ENCODE data around the gene CYP4F22. TPM values are rescaled to one million over a fixed set of nuclear protein-coding genes. Genes with fewer than 3 reads are reported as not detected.

The CYP4F22 gene
- total and polyA plus RNA-seq, 4 donors: 0.07 to 0.18 TPM; not detected in 2

DNA sequence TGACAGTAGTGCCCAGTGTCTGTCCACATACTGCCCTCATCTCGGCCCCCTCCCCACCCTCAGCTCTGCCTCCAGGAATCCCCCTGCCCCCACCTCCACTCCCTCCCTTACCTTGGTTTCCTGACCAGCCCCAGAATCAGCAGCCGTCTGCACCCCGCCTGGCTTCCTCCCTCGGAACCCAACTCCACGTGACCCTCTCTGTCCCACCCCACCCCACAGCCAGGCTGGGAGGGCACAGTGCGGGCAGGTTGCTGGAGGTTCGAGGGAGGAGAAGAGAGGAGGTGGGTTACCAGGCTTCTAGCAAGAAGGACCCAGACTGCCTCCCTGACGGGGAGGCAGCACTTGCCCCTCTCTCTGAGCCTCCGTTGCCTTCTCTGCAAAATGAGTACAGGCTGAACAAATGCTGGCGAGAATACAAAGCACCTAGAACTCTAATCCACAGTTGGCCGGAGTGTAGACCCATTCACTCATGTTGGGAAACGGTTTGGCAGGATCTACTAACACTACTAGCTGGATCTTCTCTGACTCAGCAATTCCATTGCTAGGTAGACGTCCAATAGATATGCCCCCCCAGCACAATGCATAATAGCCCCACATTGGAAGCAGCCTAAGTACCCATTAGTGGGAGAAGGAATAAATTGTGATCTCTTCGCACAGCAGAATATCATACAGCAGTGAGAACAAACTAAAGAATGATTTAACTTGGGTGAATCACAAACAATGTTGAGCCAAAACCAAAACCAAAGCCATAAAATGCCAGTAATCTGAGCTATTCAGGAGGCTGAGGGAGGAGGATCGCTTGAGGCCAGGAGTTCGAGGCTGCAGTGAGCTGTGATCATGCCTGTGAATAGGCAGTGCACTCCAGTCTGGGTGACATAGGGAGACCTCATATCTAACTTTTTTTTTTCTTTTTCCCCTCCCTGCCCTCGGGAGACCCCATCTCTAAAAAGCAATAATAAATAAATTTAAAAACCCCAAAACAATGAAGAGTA, 43.6 kb upstream of the CYP4F22 start, which contains the start of gene RASAL3:
Gene RASAL3 (minus strand): TSS at position 151 of the 992 bp plus-strand sequence. CDS start 186 bp downstream, outside the sequence.
- peaks cover 0 to 4% (median 0%) of the 10 kb centered on the region in 4 donors for H3K9me3 ChIP-seq (ENCODE audit: control insufficient read depth in 4 of 4, insufficient read depth in 3 of 4, low read length in 3 of 4)
- peaks cover 0 to 3% (median 0%) of the 10 kb centered on the region in 4 donors for H3K36me3 ChIP-seq (ENCODE audit: control insufficient read depth in 4 of 4, insufficient read depth in 4 of 4, low read length in 4 of 4)
- peaks cover 0 to 7% (median 0%) of the 10 kb centered on the region in 5 donors for H3K4me1 ChIP-seq (ENCODE audit: control insufficient read depth in 5 of 5, insufficient read depth in 5 of 5, low read length in 5 of 5)
- H3K27me3 ChIP-seq (ENCODE audit: control insufficient read depth in 3 of 3, insufficient read depth in 3 of 3, low read length in 2 of 3): peaks cover 0 to 48% (median 24%) of the 10 kb centered on the region in 3 donors
- peak; percentile 39 for ATAC-seq (ENCODE audit: insufficient read depth, low FRiP score)
- DNase-seq: no peak
- H3K4me3 ChIP-seq: peak within 1 kb of the TSS; percentile 37
- WGBS, 2 donors: 29 to 30% methylated on average over 16 to 17 of the region's 17 CpGs
- H3K27ac ChIP-seq (ENCODE audit: low read depth in 1 of 2, low read length in 1 of 2): peak within 1 kb of the TSS in 1 of 2 donors; percentile 48
- H3K9ac ChIP-seq (ENCODE audit: insufficient read depth in 1 of 2, low read length in 2 of 2): no peak within 1 kb of the TSS
- TF ChIP-seq, protein P1, sequence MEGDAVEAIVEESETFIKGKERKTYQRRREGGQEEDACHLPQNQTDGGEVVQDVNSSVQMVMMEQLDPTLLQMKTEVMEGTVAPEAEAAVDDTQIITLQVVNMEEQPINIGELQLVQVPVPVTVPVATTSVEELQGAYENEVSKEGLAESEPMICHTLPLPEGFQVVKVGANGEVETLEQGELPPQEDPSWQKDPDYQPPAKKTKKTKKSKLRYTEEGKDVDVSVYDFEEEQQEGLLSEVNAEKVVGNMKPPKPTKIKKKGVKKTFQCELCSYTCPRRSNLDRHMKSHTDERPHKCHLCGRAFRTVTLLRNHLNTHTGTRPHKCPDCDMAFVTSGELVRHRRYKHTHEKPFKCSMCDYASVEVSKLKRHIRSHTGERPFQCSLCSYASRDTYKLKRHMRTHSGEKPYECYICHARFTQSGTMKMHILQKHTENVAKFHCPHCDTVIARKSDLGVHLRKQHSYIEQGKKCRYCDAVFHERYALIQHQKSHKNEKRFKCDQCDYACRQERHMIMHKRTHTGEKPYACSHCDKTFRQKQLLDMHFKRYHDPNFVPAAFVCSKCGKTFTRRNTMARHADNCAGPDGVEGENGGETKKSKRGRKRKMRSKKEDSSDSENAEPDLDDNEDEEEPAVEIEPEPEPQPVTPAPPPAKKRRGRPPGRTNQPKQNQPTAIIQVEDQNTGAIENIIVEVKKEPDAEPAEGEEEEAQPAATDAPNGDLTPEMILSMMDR (IDR thresholded peaks at IDR 0.05; ENCODE audit: control extremely low read depth, extremely low read depth): no peak

DNA sequence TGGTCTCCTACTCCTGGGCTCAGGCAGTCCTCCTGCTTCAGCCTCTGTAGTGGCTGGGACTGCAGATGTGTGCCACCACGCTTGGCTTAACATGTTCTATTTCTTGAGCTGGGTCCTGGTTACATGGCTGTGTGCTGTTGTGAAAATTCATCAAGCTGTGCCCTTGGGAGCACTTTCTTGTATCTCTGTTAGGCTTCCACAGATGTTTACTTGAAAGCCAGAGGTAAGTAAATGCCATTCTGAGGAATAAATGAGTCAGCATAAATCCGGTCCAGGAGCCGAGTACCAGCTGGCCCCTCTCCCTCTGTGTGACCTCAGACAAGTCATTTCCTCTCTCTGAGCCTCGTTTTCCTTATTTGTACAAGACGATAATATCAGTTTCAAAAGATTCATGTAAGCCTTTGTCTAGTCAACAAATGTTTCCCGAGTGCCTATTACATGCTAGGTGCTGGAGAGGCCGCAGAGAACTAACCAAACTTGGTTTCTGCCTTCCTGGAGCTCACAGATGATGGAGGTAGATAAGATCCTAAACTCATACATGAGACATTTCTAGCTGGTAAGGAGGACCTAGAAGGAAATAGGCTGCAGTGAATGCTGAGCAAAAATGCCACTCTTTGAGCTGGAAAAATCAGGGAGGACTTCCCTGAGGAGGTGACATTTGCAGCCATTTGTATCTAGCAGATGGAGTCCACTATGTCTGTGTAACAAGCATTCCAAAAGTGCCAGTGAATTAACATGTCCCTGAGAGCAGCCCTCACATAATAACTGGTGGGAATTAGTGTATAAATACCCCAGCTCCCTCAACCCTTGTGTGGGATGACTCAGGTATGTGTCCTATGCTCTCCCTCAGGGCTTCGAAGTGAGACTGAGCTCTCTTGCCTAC, 41.2 kb upstream of the CYP4F22 start:
- Histone ChIP-seq H3K27me3 (ENCODE audit: control insufficient read depth in 3 of 3, insufficient read depth in 3 of 3, low read length in 2 of 3) (peaks cover 4 to 52% (median 33%) of the 10 kb centered on the region in 3 donors), H3K4me3 (no peak overlapping the region), H3K9ac (ENCODE audit: insufficient read depth in 1 of 2, low read length in 2 of 2) (no peak overlapping the region), H3K9me3 (ENCODE audit: control insufficient read depth in 4 of 4, insufficient read depth in 3 of 4, low read length in 3 of 4) (peaks cover 0 to 4% (median 0%) of the 10 kb centered on the region in 4 donors), H3K36me3 (ENCODE audit: control insufficient read depth in 4 of 4, insufficient read depth in 4 of 4, low read length in 4 of 4) (no peaks in the 10 kb centered on the region), H3K27ac (ENCODE audit: low read depth in 1 of 2, low read length in 1 of 2) (no peak overlapping the region), H3K4me1 (ENCODE audit: control insufficient read depth in 5 of 5, insufficient read depth in 5 of 5, low read length in 5 of 5) (peaks cover 0 to 8% (median 0%) of the 10 kb centered on the region in 5 donors)
- no peak for ATAC-seq (ENCODE audit: insufficient read depth, low FRiP score)
- DNase-seq: no peak
- TF ChIP-seq, protein P1 (IDR thresholded peaks at IDR 0.05; ENCODE audit: control extremely low read depth, extremely low read depth): no peak
- WGBS, 2 donors: 22 to 29% methylated on average over 8 of the region's 8 CpGs

DNA sequence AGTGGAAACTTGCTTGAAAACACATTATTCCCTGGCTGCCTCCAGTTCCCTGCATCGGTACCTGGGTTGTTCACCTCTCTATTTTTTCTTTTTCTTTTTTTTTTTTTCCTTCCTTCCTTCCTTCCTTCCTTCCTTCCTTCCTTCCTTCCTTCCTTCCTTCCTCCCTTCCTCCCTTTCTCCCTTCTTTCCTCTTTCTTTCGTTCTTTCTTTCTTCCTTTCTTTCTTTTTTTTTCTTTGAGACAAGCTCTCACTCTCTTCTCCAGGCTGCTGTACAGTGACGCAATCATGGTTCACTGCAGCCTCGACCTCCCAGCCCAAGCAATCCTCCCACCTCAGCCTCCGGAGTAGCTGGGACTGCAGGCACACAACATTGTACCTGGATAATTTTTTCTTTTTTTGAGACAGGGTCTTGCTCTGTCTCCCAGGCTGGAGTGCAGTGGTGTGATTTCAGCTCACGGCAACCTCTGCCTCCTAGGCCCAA, 40.6 kb upstream of the CYP4F22 start:
- H3K9ac ChIP-seq (ENCODE audit: insufficient read depth in 1 of 2, low read length in 2 of 2): no peak overlapping the region
- peaks cover 0 to 8% (median 0%) of the 10 kb centered on the region in 5 donors for H3K4me1 ChIP-seq (ENCODE audit: control insufficient read depth in 5 of 5, insufficient read depth in 5 of 5, low read length in 5 of 5)
- 60 to 73% methylated on average over 6 of the region's 6 CpGs for WGBS, 2 donors
- peaks cover 4 to 52% (median 33%) of the 10 kb centered on the region in 3 donors for H3K27me3 ChIP-seq (ENCODE audit: control insufficient read depth in 3 of 3, insufficient read depth in 3 of 3, low read length in 2 of 3)
- no peak for ATAC-seq (ENCODE audit: insufficient read depth, low FRiP score)
- TF ChIP-seq, protein P1 (IDR thresholded peaks at IDR 0.05; ENCODE audit: control extremely low read depth, extremely low read depth): no peak
- no peaks in the 10 kb centered on the region for H3K36me3 ChIP-seq (ENCODE audit: control insufficient read depth in 4 of 4, insufficient read depth in 4 of 4, low read length in 4 of 4)
- DNase-seq: no peak
- H3K9me3 ChIP-seq (ENCODE audit: control insufficient read depth in 4 of 4, insufficient read depth in 3 of 4, low read length in 3 of 4): peaks cover 0 to 6% (median 0%) of the 10 kb centered on the region in 4 donors
- H3K27ac ChIP-seq (ENCODE audit: low read depth in 1 of 2, low read length in 1 of 2): no peak overlapping the region
- H3K4me3 ChIP-seq: no peak overlapping the region
